Measurements from ENCODE around the gene MAPK8. TPM values are rescaled to one million over a fixed set of nuclear protein-coding genes. Genes with fewer than 3 reads are reported as not detected.

Gene MAPK8
- total RNA-seq, 1 donor from 2014 or later: 47.4 TPM

DNA sequence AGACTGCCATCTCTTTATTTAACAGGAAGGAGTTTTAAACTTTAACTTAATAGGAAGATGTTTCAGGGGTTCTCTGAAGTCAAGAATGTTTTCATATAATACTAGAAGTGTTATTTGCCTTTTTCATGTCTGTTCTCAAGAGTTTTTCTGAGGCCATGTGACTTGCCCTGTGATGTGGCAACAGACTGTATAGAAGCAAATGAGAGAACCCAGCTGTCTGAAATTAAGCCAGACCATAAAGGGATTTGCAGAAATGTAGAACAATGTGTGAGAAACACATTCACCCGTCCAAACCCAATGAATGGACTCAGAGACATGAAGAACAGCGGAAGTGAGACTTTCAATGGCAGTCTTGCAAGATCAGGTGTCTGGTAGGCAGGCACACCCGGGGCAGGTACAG is 23.8 kb downstream of the MAPK8 start:
- peaks cover 32% of the 10 kb centered on the region for H3K36me3 Mint-ChIP-seq (ENCODE audit: low read depth, unreplicated experiment)
- Histone ChIP-seq H3K4me1 (ENCODE audit: insufficient read depth, low read length) (no peaks in the 10 kb centered on the region), H3K9me3 (ENCODE audit: insufficient read depth, low read depth, low read length) (no peaks in the 10 kb centered on the region), H3K36me3 (ENCODE audit: insufficient read depth, low read length) (no peaks in the 10 kb centered on the region), H3K27me3 (ENCODE audit: insufficient read depth, low read length) (no peaks in the 10 kb centered on the region), H4K20me1 (ENCODE audit: insufficient read depth, low read length) (peaks cover 83% of the 10 kb centered on the region), H2AFZ (ENCODE audit: low read depth, low read length) (no peak overlapping the region), H3K9ac (ENCODE audit: low read length) (no peak overlapping the region), H3K27ac (ENCODE audit: low read depth, low read length) (no peak overlapping the region), H3K4me3 (ENCODE audit: insufficient read depth, low read depth, low read length) (no peak overlapping the region), H3K4me2 (ENCODE audit: low read length) (no peak overlapping the region), H3K79me2 (ENCODE audit: insufficient read depth, low read length) (peaks cover 98% of the 10 kb centered on the region)
- H3K27me3 Mint-ChIP-seq (ENCODE audit: low read depth, unreplicated experiment): no peaks in the 10 kb centered on the region
- no peak overlapping the region for H3K27ac Mint-ChIP-seq (ENCODE audit: unreplicated experiment)
- H3K4me1 Mint-ChIP-seq (ENCODE audit: low read depth, unreplicated experiment): no peaks in the 10 kb centered on the region
- TF ChIP-seq, protein P1, sequence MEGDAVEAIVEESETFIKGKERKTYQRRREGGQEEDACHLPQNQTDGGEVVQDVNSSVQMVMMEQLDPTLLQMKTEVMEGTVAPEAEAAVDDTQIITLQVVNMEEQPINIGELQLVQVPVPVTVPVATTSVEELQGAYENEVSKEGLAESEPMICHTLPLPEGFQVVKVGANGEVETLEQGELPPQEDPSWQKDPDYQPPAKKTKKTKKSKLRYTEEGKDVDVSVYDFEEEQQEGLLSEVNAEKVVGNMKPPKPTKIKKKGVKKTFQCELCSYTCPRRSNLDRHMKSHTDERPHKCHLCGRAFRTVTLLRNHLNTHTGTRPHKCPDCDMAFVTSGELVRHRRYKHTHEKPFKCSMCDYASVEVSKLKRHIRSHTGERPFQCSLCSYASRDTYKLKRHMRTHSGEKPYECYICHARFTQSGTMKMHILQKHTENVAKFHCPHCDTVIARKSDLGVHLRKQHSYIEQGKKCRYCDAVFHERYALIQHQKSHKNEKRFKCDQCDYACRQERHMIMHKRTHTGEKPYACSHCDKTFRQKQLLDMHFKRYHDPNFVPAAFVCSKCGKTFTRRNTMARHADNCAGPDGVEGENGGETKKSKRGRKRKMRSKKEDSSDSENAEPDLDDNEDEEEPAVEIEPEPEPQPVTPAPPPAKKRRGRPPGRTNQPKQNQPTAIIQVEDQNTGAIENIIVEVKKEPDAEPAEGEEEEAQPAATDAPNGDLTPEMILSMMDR (IDR thresholded peaks at IDR 0.05; ENCODE audit: insufficient read depth, low read depth, low read length): no peak
- no peak for TF ChIP-seq EZH2 (IDR thresholded peaks at IDR 0.05; ENCODE audit: insufficient read depth, low read length)
- no peak for DNase-seq (ENCODE audit: low read depth)
- H3K4me3 Mint-ChIP-seq (ENCODE audit: unreplicated experiment): no peak overlapping the region
- no peak for FAIRE-seq
- H3K9me3 Mint-ChIP-seq (ENCODE audit: unreplicated experiment): peaks cover 22% of the 10 kb centered on the region

DNA sequence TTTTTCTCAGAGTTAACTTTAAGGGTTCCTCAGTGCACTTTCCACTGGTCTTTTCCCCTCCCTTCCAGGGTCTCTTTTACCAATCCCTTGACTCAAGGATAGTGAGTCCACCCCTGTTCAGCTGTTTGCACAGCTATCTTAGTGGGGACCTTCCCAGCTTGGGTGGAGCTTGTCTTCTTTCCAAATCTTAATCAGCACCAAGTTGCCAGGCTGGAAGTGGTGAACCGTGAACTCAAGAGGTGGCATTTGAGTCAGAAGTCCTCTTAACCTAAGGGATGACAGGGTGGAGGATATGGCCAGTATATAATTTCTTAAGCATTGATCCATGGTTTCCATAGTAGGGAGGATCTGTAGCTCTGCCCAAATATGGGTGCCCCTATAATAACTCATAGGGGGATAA is 25.0 kb downstream of the MAPK8 start:
- Mint-ChIP-seq H3K27me3 (ENCODE audit: low read depth, unreplicated experiment) (no peaks in the 10 kb centered on the region), H3K9me3 (ENCODE audit: unreplicated experiment) (peaks cover 22% of the 10 kb centered on the region), H3K27ac (ENCODE audit: unreplicated experiment) (no peak overlapping the region), H3K4me3 (ENCODE audit: unreplicated experiment) (no peak overlapping the region), H3K36me3 (ENCODE audit: low read depth, unreplicated experiment) (peaks cover 29% of the 10 kb centered on the region), H3K4me1 (ENCODE audit: low read depth, unreplicated experiment) (no peaks in the 10 kb centered on the region)
- TF ChIP-seq, protein P1 (IDR thresholded peaks at IDR 0.05; ENCODE audit: insufficient read depth, low read depth, low read length): no peak
- no peak for TF ChIP-seq EZH2 (IDR thresholded peaks at IDR 0.05; ENCODE audit: insufficient read depth, low read length)
- no peak overlapping the region for H3K4me2 ChIP-seq (ENCODE audit: low read length)
- peaks cover 74% of the 10 kb centered on the region for H4K20me1 ChIP-seq (ENCODE audit: insufficient read depth, low read length)
- H3K4me3 ChIP-seq (ENCODE audit: insufficient read depth, low read depth, low read length): no peak overlapping the region
- no peaks in the 10 kb centered on the region for H3K27me3 ChIP-seq (ENCODE audit: insufficient read depth, low read length)
- no peaks in the 10 kb centered on the region for H3K36me3 ChIP-seq (ENCODE audit: insufficient read depth, low read length)
- no peaks in the 10 kb centered on the region for H3K4me1 ChIP-seq (ENCODE audit: insufficient read depth, low read length)
- peaks cover 96% of the 10 kb centered on the region for H3K79me2 ChIP-seq (ENCODE audit: insufficient read depth, low read length)
- no peak overlapping the region for H3K27ac ChIP-seq (ENCODE audit: low read depth, low read length)
- H2AFZ ChIP-seq (ENCODE audit: low read depth, low read length): no peak overlapping the region
- H3K9me3 ChIP-seq (ENCODE audit: insufficient read depth, low read depth, low read length): no peaks in the 10 kb centered on the region
- H3K9ac ChIP-seq (ENCODE audit: low read length): no peak overlapping the region
- DNase-seq (ENCODE audit: low read depth): no peak
- FAIRE-seq: no peak

DNA sequence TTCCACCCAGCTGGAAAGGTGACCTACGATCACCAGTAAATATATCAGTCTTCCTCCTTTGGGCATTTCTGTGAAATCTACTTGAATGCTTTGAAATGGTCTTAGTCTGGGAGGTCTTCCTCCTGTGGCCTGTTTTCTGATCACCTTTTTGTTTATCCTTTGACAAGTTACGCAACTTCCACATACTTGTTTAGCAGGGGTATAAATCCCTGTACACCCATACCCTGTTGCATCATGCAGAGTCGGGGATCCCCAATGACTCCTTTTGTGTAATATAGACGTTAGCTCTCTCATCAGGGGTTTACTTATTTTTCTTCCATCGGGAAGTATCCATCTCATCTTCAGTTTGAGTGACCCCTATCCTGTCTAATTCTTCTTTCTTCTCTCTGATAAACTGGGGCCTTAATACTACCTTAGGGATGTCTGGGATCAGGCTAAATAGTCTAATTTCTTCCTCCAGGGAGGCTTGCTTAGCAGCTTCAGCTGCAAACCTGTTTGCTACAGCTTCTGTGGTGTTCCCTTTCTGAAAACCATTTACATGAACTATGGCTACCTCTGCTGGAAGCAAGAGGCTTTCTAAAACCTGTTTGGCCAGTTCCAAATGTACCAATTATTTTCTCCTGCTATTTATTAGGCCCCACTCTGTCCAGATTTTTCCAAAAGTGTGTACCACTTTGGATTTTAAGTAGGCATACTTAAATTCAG is 25.8 kb downstream of the MAPK8 start:
- DNase-seq (ENCODE audit: low read depth) (no peak), FAIRE-seq (no peak)
- H3K9me3 ChIP-seq (ENCODE audit: insufficient read depth, low read depth, low read length): no peaks in the 10 kb centered on the region
- H4K20me1 ChIP-seq (ENCODE audit: insufficient read depth, low read length): peaks cover 72% of the 10 kb centered on the region
- H3K27ac ChIP-seq (ENCODE audit: low read depth, low read length): no peak overlapping the region
- H3K27ac Mint-ChIP-seq (ENCODE audit: unreplicated experiment): no peak overlapping the region
- H3K4me1 ChIP-seq (ENCODE audit: insufficient read depth, low read length): no peaks in the 10 kb centered on the region
- no peak overlapping the region for H3K4me3 ChIP-seq (ENCODE audit: insufficient read depth, low read depth, low read length)
- H3K27me3 ChIP-seq (ENCODE audit: insufficient read depth, low read length): no peaks in the 10 kb centered on the region
- H2AFZ ChIP-seq (ENCODE audit: low read depth, low read length): no peak overlapping the region
- H3K27me3 Mint-ChIP-seq (ENCODE audit: low read depth, unreplicated experiment): no peaks in the 10 kb centered on the region
- H3K79me2 ChIP-seq (ENCODE audit: insufficient read depth, low read length): peaks cover 94% of the 10 kb centered on the region
- H3K36me3 Mint-ChIP-seq (ENCODE audit: low read depth, unreplicated experiment): peaks cover 29% of the 10 kb centered on the region
- H3K4me3 Mint-ChIP-seq (ENCODE audit: unreplicated experiment): no peak overlapping the region
- H3K4me1 Mint-ChIP-seq (ENCODE audit: low read depth, unreplicated experiment): no peaks in the 10 kb centered on the region
- TF ChIP-seq, protein P1 (IDR thresholded peaks at IDR 0.05; ENCODE audit: insufficient read depth, low read depth, low read length): no peak
- no peak for TF ChIP-seq EZH2 (IDR thresholded peaks at IDR 0.05; ENCODE audit: insufficient read depth, low read length)
- H3K9ac ChIP-seq (ENCODE audit: low read length): no peak overlapping the region
- H3K36me3 ChIP-seq (ENCODE audit: insufficient read depth, low read length): no peaks in the 10 kb centered on the region
- H3K9me3 Mint-ChIP-seq (ENCODE audit: unreplicated experiment): peaks cover 22% of the 10 kb centered on the region
- no peak overlapping the region for H3K4me2 ChIP-seq (ENCODE audit: low read length)
